GM12878 (cell line): Measurements from ENCODE around the gene SPOCK1. TPM values are rescaled to one million over a fixed set of nuclear protein-coding genes. Genes with fewer than 3 reads are reported as not detected.

Experiments used
- ATAC-seq: fragments of 200-7000 bp; cut with Tn5 transposase; 3 replicates; pipeline ENCODE4 v1.9.1; 2020; ENCODE audit warnings: mild to moderate bottlenecking, moderate library complexity
- BruUV-seq: library from RNA; stranded (reverse); fragments of 400-500 nt; replicated peaks from 2 replicates; lab custom pipeline; 2021; lab: Mats Ljungman, UMichigan
- CTCF ChIA-PET: fragments of 300-600 bp; sonication (Branson Sonifier 250); formaldehyde crosslinking; extraction: SDS; loops from one replicate; lab custom pipeline; 2021; ENCODE audit warnings: inconsistent platforms; lab: Yijun Ruan, JAX
- POLR2A ChIA-PET: fragments of 350-600 bp; formaldehyde crosslinking; extraction: SDS; loops from one replicate; lab custom pipeline; 2021; ENCODE audit warnings: inconsistent platforms; lab: Charles Lee
- RAD21 ChIA-PET: fragments of 300-600 bp; sonication (Branson Sonifier 250); formaldehyde crosslinking; loops from one replicate; lab custom pipeline; 2023; ENCODE audit warnings: antibody characterized with exemption; ENCODE audit not compliant: unreplicated experiment; lab: Charles Lee
- SMC1A ChIA-PET: fragments of 300-600 bp; sonication (Branson Sonifier 250); formaldehyde crosslinking; loops from one replicate; lab custom pipeline; 2023; ENCODE audit not compliant: unreplicated experiment, uncharacterized antibody; lab: Charles Lee
- DNase-seq: peaks from one replicate; pipeline ENCODE4 v3.0.0-alpha.2; 2011; ENCODE audit warnings: low read depth, low spot score
- FAIRE-seq: peaks from 3 replicates; lab custom pipeline; 2011; peaks lifted over from hg19 to GRCh38; lab: Jason Lieb, UNC
- H2AFZ ChIP-seq: 2 replicates; pipeline ENCODE4 v1.6.0; 2011; ENCODE audit warnings: low read depth, low read length, control low read depth; ENCODE audit not compliant: control insufficient read depth
- H3K27ac ChIP-seq: 2 replicates; pipeline ENCODE4 v1.5.1; 2011; ENCODE audit warnings: control low read depth; ENCODE audit not compliant: control insufficient read depth, insufficient read depth
- H3K27me3 ChIP-seq, 2 experiments: replicated peaks in 1 of 2; 2 replicates each; pipeline versions ENCODE4 v1.6.0 to v1.6.1; 2011; ENCODE audit warnings: low read length in 1 of 2; ENCODE audit not compliant: control insufficient read depth in 2 of 2, insufficient read depth in 2 of 2
- H3K36me3 ChIP-seq, 2 experiments: 2 replicates each; pipeline ENCODE4 v1.5.1; 2011; ENCODE audit warnings: low read length in 1 of 2; ENCODE audit not compliant: control insufficient read depth in 2 of 2, insufficient read depth in 2 of 2
- H3K4me1 ChIP-seq: 2 replicates; pipeline ENCODE4 v1.6.1; 2011; ENCODE audit warnings: mild to moderate bottlenecking, low read length, moderate library complexity, mixed read lengths; ENCODE audit not compliant: control insufficient read depth, insufficient read depth
- H3K4me2 ChIP-seq: 2 replicates; pipeline ENCODE4 v1.6.0; 2011; ENCODE audit warnings: control low read depth; ENCODE audit not compliant: control insufficient read depth, insufficient read depth
- H3K4me3 ChIP-seq: fragments of 200-600 bp; sonication (generic); 2 replicates; pipeline ENCODE4 v1.5.1; 2016
- H3K79me2 ChIP-seq: 2 replicates; pipeline ENCODE4 v1.6.0; 2011; ENCODE audit warnings: low read length; ENCODE audit not compliant: control insufficient read depth, insufficient read depth
- H3K9ac ChIP-seq: 2 replicates; pipeline ENCODE4 v1.8.0; 2011; ENCODE audit warnings: low read length, control low read depth, mixed read lengths; ENCODE audit not compliant: control insufficient read depth, insufficient read depth
- H3K9me3 ChIP-seq: replicated peaks from 3 replicates; pipeline ENCODE4 v1.5.1; 2011; ENCODE audit warnings: mild to moderate bottlenecking, low read length; ENCODE audit not compliant: control insufficient read depth, insufficient read depth
- H4K20me1 ChIP-seq: 2 replicates; pipeline ENCODE4 v1.6.0; 2011; ENCODE audit not compliant: control insufficient read depth, insufficient read depth
- BCLAF1 ChIP-seq: fragments of 450-650 bp; IDR thresholded peaks from 2 replicates; pipeline ENCODE4 v1.6.1; 2017; ENCODE audit warnings: antibody characterized with exemption, mild to moderate bottlenecking, moderate library complexity
- MXI1 ChIP-seq: fragments of 150-350 bp; IDR thresholded peaks from 2 replicates; pipeline ENCODE4 v1.6.1; 2011; ENCODE audit warnings: low read depth, mild to moderate bottlenecking, inconsistent platforms, low read length, improper control_type of control experiment
- NR2C1 ChIP-seq: fragments of 450-650 bp; IDR thresholded peaks from 2 replicates; pipeline ENCODE4 v1.6.1; 2017; ENCODE audit warnings: antibody characterized with exemption, mild to moderate bottlenecking, moderate library complexity
- PAX8 ChIP-seq: fragments of 450-650 bp; IDR thresholded peaks from 2 replicates; pipeline ENCODE4 v1.6.1; 2017; ENCODE audit warnings: mild to moderate bottlenecking, moderate library complexity
- PKNOX1 ChIP-seq: fragments of 450-650 bp; IDR thresholded peaks from 2 replicates; pipeline ENCODE4 v1.6.1; 2016; ENCODE audit warnings: mild to moderate bottlenecking
- REST ChIP-seq: IDR thresholded peaks from 2 replicates; pipeline ENCODE4 v1.6.1; 2012; ENCODE audit warnings: mild to moderate bottlenecking, low read depth, low read length
- WGBS: methylation state at CpG from one replicate; pipeline ENCODE4 v1.1.6; 2016; ENCODE audit warnings: low lambda C conversion rate; ENCODE audit not compliant: insufficient replicate concordance, insufficient coverage; ENCODE audit errors: missing lambda C conversion rate; 5-methylcytosine and 5-hydroxymethylcytosine counted together
- in situ Hi-C: fragments of 300-500 bp; cut with MboI; formaldehyde crosslinking; loops from 9 replicates; pipeline ENCODE4 v1.14.3; 2018; ENCODE audit warnings: mixed read lengths
- intact Hi-C: fragments of 100-400 bp; cut with micrococcal nuclease; formaldehyde crosslinking; loops from one replicate; pipeline ENCODE4 v1.14.2; 2022; ENCODE audit not compliant: unreplicated experiment
- polyA plus RNA-seq, 11 experiments: library from polyadenylated mRNA; depleted of rRNA in 4 of 11; unstranded in 6 of 11; stranded (reverse) in 5 of 11; fragments of >200 nt; fragmentation: Nextera tagmentation in 4 of 11; fragmentation: Illumina TruSeq in 1 of 11; extraction: Ambion mirVana in 4 of 11; extraction: Trizol in 1 of 11; gene quantifications; 1 replicate in 1 of 11; 2 replicates in 10 of 11; pipeline versions ENCODE4 v1.2.1 to v1.2.3, GENCODE V29; 2011 to 2016; ENCODE audit warnings: inconsistent platforms in 2 of 11, missing spikeins in 2 of 11, low read depth in 1 of 11
- total RNA-seq, 4 experiments: library from RNA; depleted of rRNA in 3 of 4; stranded (reverse); fragments of >200 nt in 3 of 4; fragmentation: Illumina TruSeq in 1 of 4; extraction: Trizol in 1 of 4; gene quantifications; 2 replicates each; pipeline versions ENCODE4 v1.2.1 to v1.2.3, GENCODE V29; 2013 to 2021

SPOCK1 gene
- total and polyA plus RNA-seq, 10 of the 15 experiments (the other 5 are each of a cell fraction or from before 2014, with no cell fraction given), result 0.06 to 0.68 (median 0.25) TPM; not detected in 3

DNA sequence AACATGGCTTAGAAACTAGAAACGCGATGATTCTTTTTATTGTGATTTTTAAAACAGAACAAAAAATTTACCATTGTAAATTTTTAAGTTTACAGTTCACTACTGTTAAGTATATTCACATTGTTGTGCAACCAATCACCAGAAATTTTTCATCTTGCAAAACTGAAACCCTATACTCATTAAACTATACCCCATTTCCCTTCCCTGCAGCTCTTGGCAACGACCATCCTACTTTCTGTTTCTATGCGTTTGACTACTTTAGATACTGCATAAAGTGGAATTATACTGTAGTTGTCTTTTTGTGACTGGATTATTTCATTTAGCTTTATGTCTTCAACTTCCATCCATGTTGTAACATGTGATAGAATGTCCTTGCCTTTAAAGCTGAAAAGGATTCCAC is 52.5 kb downstream of the SPOCK1 start:
- POLR2A ChIA-PET, result no interaction called here
- no peak overlapping the region for H3K4me2 ChIP-seq
- no peaks in the 10 kb centered on the region for H3K4me1 ChIP-seq
- H3K27ac ChIP-seq, result no peak overlapping the region
- H3K79me2 ChIP-seq, result no peaks in the 10 kb centered on the region
- no peaks in the 10 kb centered on the region for H4K20me1 ChIP-seq
- in situ Hi-C loops (no loop called here), intact Hi-C loops (no loop called here)
- TF ChIP-seq REST (no peak), BCLAF1 (no peak), PAX8 (no peak), PKNOX1 (no peak), MXI1 (no peak), NR2C1 (no peak)
- BruUV-seq, result no TSS peak
- H3K9me3 ChIP-seq, result no peaks in the 10 kb centered on the region
- no peak overlapping the region for H2AFZ ChIP-seq
- no peaks in the 10 kb centered on the region for H3K36me3 ChIP-seq
- RAD21 ChIA-PET, result no interaction called here
- DNase-seq (no peak), FAIRE-seq (no peak), ATAC-seq (no peak)
- H3K9ac ChIP-seq, result no peak overlapping the region
- 31% methylated on average over 4 of the region's 4 CpGs for WGBS
- H3K27me3 ChIP-seq, result no peaks in the 10 kb centered on the region
- SMC1A ChIA-PET, result no interaction called here
- CTCF ChIA-PET, result no interaction called here
- no peak overlapping the region for H3K4me3 ChIP-seq
